Measurements from ENCODE around the gene NPPB.

DNA sequence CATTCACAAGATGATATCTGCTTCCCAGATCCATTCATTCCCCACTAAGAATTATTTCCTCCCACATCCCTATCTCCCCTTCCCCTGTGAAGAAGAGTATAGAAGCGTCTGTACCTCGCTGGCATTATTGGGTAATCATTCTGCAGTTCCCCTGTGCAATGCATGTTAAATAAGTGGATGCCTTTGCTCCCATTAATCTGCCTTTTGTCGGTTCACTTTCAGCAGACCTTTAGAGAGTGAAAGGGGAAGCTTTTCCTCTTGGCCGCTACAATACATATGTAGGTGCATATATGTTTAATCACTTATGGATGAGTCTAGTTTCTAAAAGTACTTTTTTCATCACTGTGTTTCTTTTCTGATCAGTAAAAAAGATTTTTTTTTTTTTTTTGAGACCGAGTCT is 45.7 kb downstream of the NPPB start:
- TF ChIP-seq POLR2AphosphoS5 (IDR thresholded peaks at IDR 0.05; ENCODE audit: low read depth): no peak
- TF ChIP-seq, protein P1, sequence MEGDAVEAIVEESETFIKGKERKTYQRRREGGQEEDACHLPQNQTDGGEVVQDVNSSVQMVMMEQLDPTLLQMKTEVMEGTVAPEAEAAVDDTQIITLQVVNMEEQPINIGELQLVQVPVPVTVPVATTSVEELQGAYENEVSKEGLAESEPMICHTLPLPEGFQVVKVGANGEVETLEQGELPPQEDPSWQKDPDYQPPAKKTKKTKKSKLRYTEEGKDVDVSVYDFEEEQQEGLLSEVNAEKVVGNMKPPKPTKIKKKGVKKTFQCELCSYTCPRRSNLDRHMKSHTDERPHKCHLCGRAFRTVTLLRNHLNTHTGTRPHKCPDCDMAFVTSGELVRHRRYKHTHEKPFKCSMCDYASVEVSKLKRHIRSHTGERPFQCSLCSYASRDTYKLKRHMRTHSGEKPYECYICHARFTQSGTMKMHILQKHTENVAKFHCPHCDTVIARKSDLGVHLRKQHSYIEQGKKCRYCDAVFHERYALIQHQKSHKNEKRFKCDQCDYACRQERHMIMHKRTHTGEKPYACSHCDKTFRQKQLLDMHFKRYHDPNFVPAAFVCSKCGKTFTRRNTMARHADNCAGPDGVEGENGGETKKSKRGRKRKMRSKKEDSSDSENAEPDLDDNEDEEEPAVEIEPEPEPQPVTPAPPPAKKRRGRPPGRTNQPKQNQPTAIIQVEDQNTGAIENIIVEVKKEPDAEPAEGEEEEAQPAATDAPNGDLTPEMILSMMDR (IDR thresholded peaks at IDR 0.05; ENCODE audit: insufficient read depth, low read length): no peak
- TF ChIP-seq GABPA (IDR thresholded peaks at IDR 0.05; ENCODE audit: low read depth): no peak
